ENCODE measurements around the gene CD200.

DNA sequence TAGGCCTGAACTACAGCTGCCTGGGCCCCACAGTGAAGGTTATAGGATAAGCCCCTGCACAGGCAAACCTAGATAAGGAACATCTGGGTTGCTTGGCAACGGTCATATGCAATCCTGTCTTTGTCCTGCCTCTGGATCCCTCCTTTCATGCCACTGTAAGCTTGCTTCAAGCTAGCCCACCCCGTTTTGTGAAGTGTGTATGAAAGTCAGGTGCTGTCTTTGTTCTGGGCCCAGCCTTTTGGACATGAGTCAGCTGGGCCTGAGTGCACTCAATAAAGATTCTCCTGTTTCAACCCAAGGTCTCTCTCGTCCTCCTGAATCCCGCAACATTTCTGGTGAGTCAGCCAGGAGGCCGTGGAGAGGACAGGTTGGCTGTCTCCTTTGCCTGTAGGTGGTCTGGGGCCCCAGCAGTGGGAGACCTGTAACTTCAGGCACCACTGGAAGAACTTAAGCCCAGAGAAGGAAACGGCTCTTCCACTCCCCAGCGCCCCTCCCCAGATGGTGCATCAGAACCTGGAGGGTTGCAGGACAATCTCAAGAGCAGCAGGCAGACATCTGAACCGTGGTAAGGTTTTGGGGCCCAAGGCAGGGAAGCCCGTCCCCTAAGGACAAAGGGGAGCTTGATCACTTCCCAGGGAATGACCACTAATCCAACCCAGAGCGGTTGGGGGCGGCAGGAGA is 30.7 kb upstream of the CD200 start:
- TF ChIP-seq, protein P1, sequence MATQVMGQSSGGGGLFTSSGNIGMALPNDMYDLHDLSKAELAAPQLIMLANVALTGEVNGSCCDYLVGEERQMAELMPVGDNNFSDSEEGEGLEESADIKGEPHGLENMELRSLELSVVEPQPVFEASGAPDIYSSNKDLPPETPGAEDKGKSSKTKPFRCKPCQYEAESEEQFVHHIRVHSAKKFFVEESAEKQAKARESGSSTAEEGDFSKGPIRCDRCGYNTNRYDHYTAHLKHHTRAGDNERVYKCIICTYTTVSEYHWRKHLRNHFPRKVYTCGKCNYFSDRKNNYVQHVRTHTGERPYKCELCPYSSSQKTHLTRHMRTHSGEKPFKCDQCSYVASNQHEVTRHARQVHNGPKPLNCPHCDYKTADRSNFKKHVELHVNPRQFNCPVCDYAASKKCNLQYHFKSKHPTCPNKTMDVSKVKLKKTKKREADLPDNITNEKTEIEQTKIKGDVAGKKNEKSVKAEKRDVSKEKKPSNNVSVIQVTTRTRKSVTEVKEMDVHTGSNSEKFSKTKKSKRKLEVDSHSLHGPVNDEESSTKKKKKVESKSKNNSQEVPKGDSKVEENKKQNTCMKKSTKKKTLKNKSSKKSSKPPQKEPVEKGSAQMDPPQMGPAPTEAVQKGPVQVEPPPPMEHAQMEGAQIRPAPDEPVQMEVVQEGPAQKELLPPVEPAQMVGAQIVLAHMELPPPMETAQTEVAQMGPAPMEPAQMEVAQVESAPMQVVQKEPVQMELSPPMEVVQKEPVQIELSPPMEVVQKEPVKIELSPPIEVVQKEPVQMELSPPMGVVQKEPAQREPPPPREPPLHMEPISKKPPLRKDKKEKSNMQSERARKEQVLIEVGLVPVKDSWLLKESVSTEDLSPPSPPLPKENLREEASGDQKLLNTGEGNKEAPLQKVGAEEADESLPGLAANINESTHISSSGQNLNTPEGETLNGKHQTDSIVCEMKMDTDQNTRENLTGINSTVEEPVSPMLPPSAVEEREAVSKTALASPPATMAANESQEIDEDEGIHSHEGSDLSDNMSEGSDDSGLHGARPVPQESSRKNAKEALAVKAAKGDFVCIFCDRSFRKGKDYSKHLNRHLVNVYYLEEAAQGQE (IDR thresholded peaks at IDR 0.05; ENCODE audit: insufficient replicate concordance, low read depth), result no peak
- TF ChIP-seq SPI1 (IDR thresholded peaks at IDR 0.05; ENCODE audit: borderline replicate concordance, low read depth), result no peak
- TF ChIP-seq, protein P2, sequence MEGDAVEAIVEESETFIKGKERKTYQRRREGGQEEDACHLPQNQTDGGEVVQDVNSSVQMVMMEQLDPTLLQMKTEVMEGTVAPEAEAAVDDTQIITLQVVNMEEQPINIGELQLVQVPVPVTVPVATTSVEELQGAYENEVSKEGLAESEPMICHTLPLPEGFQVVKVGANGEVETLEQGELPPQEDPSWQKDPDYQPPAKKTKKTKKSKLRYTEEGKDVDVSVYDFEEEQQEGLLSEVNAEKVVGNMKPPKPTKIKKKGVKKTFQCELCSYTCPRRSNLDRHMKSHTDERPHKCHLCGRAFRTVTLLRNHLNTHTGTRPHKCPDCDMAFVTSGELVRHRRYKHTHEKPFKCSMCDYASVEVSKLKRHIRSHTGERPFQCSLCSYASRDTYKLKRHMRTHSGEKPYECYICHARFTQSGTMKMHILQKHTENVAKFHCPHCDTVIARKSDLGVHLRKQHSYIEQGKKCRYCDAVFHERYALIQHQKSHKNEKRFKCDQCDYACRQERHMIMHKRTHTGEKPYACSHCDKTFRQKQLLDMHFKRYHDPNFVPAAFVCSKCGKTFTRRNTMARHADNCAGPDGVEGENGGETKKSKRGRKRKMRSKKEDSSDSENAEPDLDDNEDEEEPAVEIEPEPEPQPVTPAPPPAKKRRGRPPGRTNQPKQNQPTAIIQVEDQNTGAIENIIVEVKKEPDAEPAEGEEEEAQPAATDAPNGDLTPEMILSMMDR (IDR thresholded peaks at IDR 0.05; ENCODE audit: insufficient read depth, low read length), result no peak
- no peak for TF ChIP-seq POLR2AphosphoS5 (IDR thresholded peaks at IDR 0.05; ENCODE audit: low read depth)

Measured in HL-60 (cell line).